ENCODE data around the gene IRX3.

- TF ChIP-seq CTCF (IDR thresholded peaks at IDR 0.05) (no peak), POLR2A (IDR thresholded peaks at IDR 0.05) (no peak), POLR2AphosphoS5 (IDR thresholded peaks at IDR 0.05) (no peak)
Observed at GRCh38 chr16:54282928-54283724, 3.5 kb downstream of the IRX3 start.

All from stomach (tissue), 4 donors.